K562 (cell line): ENCODE results near the gene FNDC11. TPM values are rescaled to one million over a fixed set of nuclear protein-coding genes. Genes with fewer than 3 reads are reported as not detected.

Experiments used
- ATAC-seq: fragments of 200-7000 bp; cut with Tn5 transposase; 3 replicates; pipeline ENCODE4 v1.9.1; 2020; ENCODE audit warnings: moderate library complexity
- BruUV-seq: library from RNA; stranded (reverse); fragments of 400-500 nt; replicated peaks from 2 replicates; lab custom pipeline; 2021; lab: Mats Ljungman, UMichigan
- CTCF ChIA-PET: fragments of 300-600 bp; formaldehyde crosslinking; extraction: SDS; loops from one replicate; lab custom pipeline; 2021; ENCODE audit warnings: low intra/inter-chr PET ratio; lab: Yijun Ruan, JAX
- POLR2A ChIA-PET: fragments of 300-600, 350-650 bp; sonication (Branson Sonifier 250); formaldehyde crosslinking; extraction: SDS; loops from one replicate; lab custom pipeline; 2021; ENCODE audit warnings: antibody characterized with exemption, inconsistent platforms; lab: Yijun Ruan, JAX
- DNase-seq, 4 experiments: peaks; one replicate each; pipeline versions ENCODE4 v3.0.0 to v3.0.0-alpha.2; 2011 to 2018; ENCODE audit warnings: low spot score in 3 of 4, mixed read lengths in 3 of 4; ENCODE audit errors: extremely low read depth in 1 of 4
- FAIRE-seq: peaks from 2 replicates; lab custom pipeline; 2011; peaks lifted over from hg19 to GRCh38; lab: Jason Lieb, UNC
- H2AFZ ChIP-seq: 2 replicates; pipeline ENCODE4 v1.6.0; 2011; ENCODE audit warnings: low read depth, low read length, control low read depth, inconsistent platforms
- H3K27ac ChIP-seq: fragments of 200-600 bp; 3 replicates; pipeline ENCODE4 v1.8.0; 2011; ENCODE audit warnings: low read depth, mild to moderate bottlenecking, control low read depth, inconsistent platforms, low read length, moderate library complexity, mixed read lengths; ENCODE audit errors: extremely low read depth
- H3K27me3 ChIP-seq, 2 experiments: fragments of 300-600 bp in 1 of 2; 2 replicates in 1 of 2; 3 replicates in 1 of 2; pipeline versions ENCODE4 v1.6.0 to v1.8.0; 2011; ENCODE audit warnings: inconsistent platforms in 2 of 2, low read length in 2 of 2, mild to moderate bottlenecking in 1 of 2, mixed read lengths in 1 of 2, moderate library complexity in 1 of 2; ENCODE audit not compliant: control insufficient read depth in 2 of 2, insufficient read depth in 2 of 2
- H3K36me3 ChIP-seq: fragments of 300-600 bp; 3 replicates; pipeline ENCODE4 v1.8.0; 2011; ENCODE audit warnings: mild to moderate bottlenecking, low read length, inconsistent platforms; ENCODE audit not compliant: control insufficient read depth, insufficient read depth
- H3K4me1 ChIP-seq, 2 experiments: fragments of 200-600 bp in 1 of 2; replicated peaks in 1 of 2; 2 replicates in 1 of 2; 3 replicates in 1 of 2; pipeline versions ENCODE4 v1.5.1 to v1.8.0; 2011; ENCODE audit warnings: inconsistent platforms in 2 of 2, low read length in 2 of 2, mild to moderate bottlenecking in 1 of 2, mixed read lengths in 1 of 2, moderate library complexity in 1 of 2; ENCODE audit not compliant: control insufficient read depth in 2 of 2, insufficient read depth in 2 of 2
- H3K4me2 ChIP-seq: 2 replicates; pipeline ENCODE4 v1.6.1; 2011; ENCODE audit warnings: low read length, control low read depth, inconsistent platforms, mixed read lengths; ENCODE audit not compliant: insufficient read depth
- H3K4me3 ChIP-seq: fragments of 200-600 bp; sonication (generic), shearing (Covaris generic); 2 replicates; pipeline ENCODE4 v1.5.1; 2016; ENCODE audit warnings: control low read depth, inconsistent platforms
- H3K79me2 ChIP-seq: fragments of 200-600 bp; 3 replicates; pipeline ENCODE4 v1.8.0; 2011; ENCODE audit warnings: low read length, inconsistent platforms; ENCODE audit not compliant: control insufficient read depth, insufficient read depth
- H3K9ac ChIP-seq, 2 experiments: 2 replicates each; pipeline versions ENCODE4 v1.6.0 to v1.6.1; 2011; ENCODE audit warnings: low read depth in 2 of 2, low read length in 2 of 2, control low read depth in 1 of 2, inconsistent platforms in 1 of 2, mild to moderate bottlenecking in 1 of 2, mixed read lengths in 1 of 2; ENCODE audit not compliant: insufficient read depth in 1 of 2
- H3K9me1 ChIP-seq: one replicate; pipeline ENCODE4 v1.6.0; 2011; ENCODE audit warnings: inconsistent platforms, mild to moderate bottlenecking, low read length, moderate library complexity; ENCODE audit not compliant: control insufficient read depth, insufficient read depth
- H3K9me3 ChIP-seq: replicated peaks from 2 replicates; pipeline ENCODE4 v1.5.1; 2011; ENCODE audit warnings: low read depth, low read length, inconsistent platforms; ENCODE audit not compliant: control insufficient read depth, insufficient read depth
- H4K20me1 ChIP-seq: replicated peaks from 2 replicates; pipeline ENCODE4 v1.6.1; 2011; ENCODE audit warnings: low read length, inconsistent platforms, mixed read lengths; ENCODE audit not compliant: control insufficient read depth, insufficient read depth
- NFE2 ChIP-seq: IDR thresholded peaks from 2 replicates; pipeline ENCODE4 v1.6.1; 2014; ENCODE audit warnings: antibody characterized with exemption, low read depth
- POLR2G ChIP-seq: fragments of 200-400 bp; formaldehyde crosslinking; IDR thresholded peaks from 2 replicates; pipeline ENCODE4 v1.6.1; 2017; ENCODE audit warnings: low read depth, mild to moderate bottlenecking, antibody characterized with exemption, low read length, moderate library complexity
- ZNF146 ChIP-seq: IDR thresholded peaks from one replicate; pipeline ENCODE4 v1.6.1; 2018; ENCODE audit warnings: missing compliant biosample characterization; ENCODE audit not compliant: unreplicated experiment
- WGBS: fragments of 100-300 bp; shearing (Covaris generic); methylation state at CpG from one replicate; pipeline ENCODE4 v1.1.6; 2016; ENCODE audit warnings: low coverage, mixed read lengths; ENCODE audit not compliant: insufficient coverage; ENCODE audit errors: missing lambda C conversion rate; 5-methylcytosine and 5-hydroxymethylcytosine counted together
- in situ Hi-C: fragments of 300-500 bp; cut with MboI; formaldehyde crosslinking; loops from 4 replicates; pipeline ENCODE4 v1.15.0; 2018; ENCODE audit warnings: inconsistent platforms, mixed read lengths
- intact Hi-C: fragments of 100-400 bp; cut with micrococcal nuclease; formaldehyde crosslinking; loops from 2 replicates; pipeline ENCODE4 v1.14.2; 2022
- polyA plus RNA-seq, 8 experiments: library from polyadenylated mRNA; depleted of rRNA in 4 of 8; stranded (reverse) in 5 of 8; unstranded in 3 of 8; fragments of >200 nt; fragmentation: Nextera tagmentation in 2 of 8; fragmentation: Illumina TruSeq in 1 of 8; extraction: Ambion mirVana in 2 of 8; extraction: Trizol in 1 of 8; gene quantifications; 2 replicates each; pipeline versions ENCODE4 v1.2.1 to v1.2.3, GENCODE V29; 2011 to 2014; ENCODE audit warnings: inconsistent platforms in 1 of 8, missing spikeins in 1 of 8
- total RNA-seq, 7 experiments: library from RNA; depleted of rRNA in 6 of 7; stranded (reverse); fragments of >200 nt in 6 of 7; fragmentation: Illumina TruSeq in 2 of 7; extraction: Trizol in 2 of 7; gene quantifications; 2 replicates each; pipeline versions ENCODE4 v1.2.1 to v1.2.3, GENCODE V29; 2011 to 2021; ENCODE audit warnings: low replicate concordance in 1 of 7

The FNDC11 gene
- total and polyA plus RNA-seq, 9 of the 15 experiments (the other 6 are each of a cell fraction or from before 2014, with no cell fraction given) = 0.08 to 2.3 (median 0.64) TPM; not detected in 2

DNA sequence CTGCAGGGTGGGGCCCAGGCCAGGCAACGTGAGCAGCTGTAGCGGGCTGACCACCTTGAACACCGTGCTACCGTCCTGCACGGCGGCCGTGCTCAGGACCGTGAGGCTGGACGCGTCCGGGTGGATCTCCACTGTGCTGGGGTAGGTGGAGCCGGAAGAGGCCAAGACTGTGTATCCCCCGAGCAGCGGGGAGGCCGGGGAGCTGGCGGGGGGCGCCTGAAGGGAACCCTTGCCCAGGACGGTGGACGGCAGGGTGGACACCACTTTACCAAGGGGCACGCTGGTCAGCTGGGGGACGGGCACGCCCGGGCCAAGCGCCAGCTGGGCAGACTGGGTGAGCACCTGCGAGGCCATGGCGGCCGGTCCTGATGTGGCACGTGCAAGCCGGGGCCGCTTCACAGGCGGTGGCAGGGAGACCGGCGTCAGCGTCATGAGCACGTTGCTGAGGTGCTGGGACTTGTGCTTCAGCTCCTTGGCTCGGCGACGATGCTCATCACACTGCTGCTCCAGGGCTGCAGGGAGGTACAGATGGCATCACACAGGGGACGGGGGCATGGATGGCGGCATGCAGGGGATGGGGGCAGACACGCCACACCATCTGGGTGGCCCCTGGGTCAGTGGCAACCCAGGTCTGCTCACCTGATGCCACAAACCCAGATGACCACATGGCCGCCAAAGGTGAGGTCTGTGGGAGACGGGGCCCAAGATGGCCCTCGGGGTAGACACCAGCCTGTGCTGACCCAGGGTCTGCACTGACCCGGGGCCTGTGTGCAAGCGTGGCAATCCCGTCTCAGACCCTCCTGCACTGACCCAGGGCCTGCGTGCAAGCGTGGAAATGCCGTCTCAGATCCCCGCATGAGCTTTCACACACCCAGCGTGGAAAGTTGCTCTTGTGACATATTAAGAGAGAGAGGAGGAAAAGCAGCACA, 36.5 kb downstream of the FNDC11 start:
- no peak for FAIRE-seq
- Histone ChIP-seq H3K27ac (no peak overlapping the region), H2AFZ (no peak overlapping the region), H3K36me3 (peaks cover 41% of the 10 kb centered on the region; the same call in 2 of the 3 replicates), H3K79me2 (no peaks in the 10 kb centered on the region), H3K9ac (no peak overlapping the region), H3K27me3 (peaks cover 0 to 8% of the 10 kb centered on the region in 2 experiments; a peak in 1 of 5 replicates), H3K4me2 (no peak overlapping the region), H3K9me3 (no peaks in the 10 kb centered on the region), H3K4me1 (peaks cover 0 to 23% of the 10 kb centered on the region in 2 experiments; a peak in 2 of 5 replicates), H3K4me3 (no peak overlapping the region), H4K20me1 (no peaks in the 10 kb centered on the region), H3K9me1 (no peaks in the 10 kb centered on the region)
- POLR2A ChIA-PET = no interaction called here
- no peak for DNase-seq
- no peak for ATAC-seq
- CTCF ChIA-PET = no interaction called here
- in situ Hi-C loops = no loop called here
- 89% methylated on average over 37 of the region's 52 CpGs for WGBS
- BruUV-seq = no TSS peak
- intact Hi-C loops = no loop called here
- TF ChIP-seq NFE2 (no peak), POLR2G (0 out of 2 replicates have a peak, but pooled peaks have one; percentile 21)

DNA sequence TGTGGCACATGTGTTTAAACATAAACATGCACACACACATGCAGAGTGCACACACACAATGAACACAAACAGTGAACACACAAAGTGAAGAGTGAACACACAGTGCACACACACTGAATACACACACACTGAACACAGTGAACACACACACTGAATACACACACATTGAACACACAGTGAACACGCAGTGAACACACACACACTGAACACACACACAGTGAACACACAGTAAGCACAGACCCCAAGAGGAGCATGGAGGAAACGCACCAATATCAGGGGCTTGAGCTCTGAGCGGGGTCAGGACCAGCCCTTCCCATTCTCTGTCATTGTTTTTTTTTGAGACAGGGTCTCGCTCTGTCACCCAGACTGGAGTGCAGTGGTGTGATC, 37.2 kb downstream of the FNDC11 start:
- no peak overlapping the region for H3K4me2 ChIP-seq
- no peaks in the 10 kb centered on the region for H3K79me2 ChIP-seq
- no TSS peak for BruUV-seq
- no peak overlapping the region for H3K27ac ChIP-seq
- no peaks in the 10 kb centered on the region for H4K20me1 ChIP-seq
- CTCF ChIA-PET = no interaction called here
- peaks cover 2% of the 10 kb centered on the region for H3K9me1 ChIP-seq
- 77% methylated on average over 4 of the region's 4 CpGs for WGBS
- H3K9ac ChIP-seq = no peak overlapping the region
- no peak for DNase-seq
- TF ChIP-seq ZNF146 (CRISPR knock-in tag) = no peak
- intact Hi-C loops (no loop called here), in situ Hi-C loops (no loop called here)
- FAIRE-seq = no peak
- no peak overlapping the region for H2AFZ ChIP-seq
- H3K36me3 ChIP-seq = peaks cover 42% of the 10 kb centered on the region; the same call in 2 of the 3 replicates
- H3K27me3 ChIP-seq = peaks cover 0 to 2% of the 10 kb centered on the region in 2 experiments; a peak in 1 of 5 replicates
- no peak for ATAC-seq
- H3K4me3 ChIP-seq = no peak overlapping the region
- peaks cover 0 to 28% of the 10 kb centered on the region in 2 experiments; a peak in 2 of 5 replicates for H3K4me1 ChIP-seq
- POLR2A ChIA-PET = interaction anchor here (1.1 kb wide), 1 partner anchor 8 kb away, joined by 3 read pairs; no protein-coding TSS in a partner anchor
- no peaks in the 10 kb centered on the region for H3K9me3 ChIP-seq
